Trophoblast cell (in vitro differentiated cells and primary cell): ENCODE data around the gene WSCD1.

Experiments used
- DNase-seq, 2 donors: peaks; one replicate each; pipeline ENCODE4 v3.0.0-alpha.2; 2016
- H2AFZ ChIP-seq: 2 replicates; pipeline ENCODE4 v1.6.1; 2013; ENCODE audit warnings: low read length, moderate library complexity, mild to moderate bottlenecking; ENCODE audit not compliant: insufficient read depth, poor library complexity
- H2AK5ac ChIP-seq: 2 replicates; pipeline ENCODE4 v1.6.1; 2013; ENCODE audit warnings: mild to moderate bottlenecking, low read length
- H2BK120ac ChIP-seq: 2 replicates; pipeline ENCODE4 v1.6.1; 2013; ENCODE audit warnings: low read length, mild to moderate bottlenecking, moderate library complexity; ENCODE audit not compliant: insufficient read depth, poor library complexity
- H2BK12ac ChIP-seq: 2 replicates; pipeline ENCODE4 v1.6.1; 2013; ENCODE audit warnings: mild to moderate bottlenecking, low read length, moderate library complexity
- H2BK5ac ChIP-seq: 2 replicates; pipeline ENCODE4 v1.6.1; 2013; ENCODE audit warnings: low read length, low read depth, moderate library complexity, mild to moderate bottlenecking; ENCODE audit not compliant: poor library complexity
- H3K14ac ChIP-seq: 2 replicates; pipeline ENCODE4 v1.6.1; 2013; ENCODE audit warnings: mild to moderate bottlenecking, low read length
- H3K18ac ChIP-seq: 2 replicates; pipeline ENCODE4 v1.6.1; 2013; ENCODE audit warnings: mild to moderate bottlenecking, low read length
- H3K23ac ChIP-seq: 2 replicates; pipeline ENCODE4 v1.6.1; 2013; ENCODE audit warnings: low read length
- H3K27ac ChIP-seq: 2 replicates; pipeline ENCODE4 v1.5.1; 2013; ENCODE audit warnings: low read depth, mild to moderate bottlenecking, inconsistent platforms, low read length, moderate library complexity
- H3K27me3 ChIP-seq: 2 replicates; pipeline ENCODE4 v1.6.1; 2013; ENCODE audit warnings: inconsistent platforms, mild to moderate bottlenecking, low read length, moderate library complexity; ENCODE audit not compliant: insufficient read depth
- H3K36me3 ChIP-seq, 2 experiments: 1 replicate in 1 of 2; 2 replicates in 1 of 2; pipeline ENCODE4 v1.6.1; 2013; ENCODE audit warnings: low read length in 2 of 2, mild to moderate bottlenecking in 2 of 2, moderate library complexity in 1 of 2; ENCODE audit not compliant: insufficient read depth in 2 of 2, control insufficient read depth in 1 of 2
- H3K4ac ChIP-seq: 2 replicates; pipeline ENCODE4 v1.6.1; 2013; ENCODE audit warnings: low read depth, mild to moderate bottlenecking, low read length, moderate library complexity
- H3K4me1 ChIP-seq, 2 experiments: 1 replicate in 1 of 2; 2 replicates in 1 of 2; pipeline ENCODE4 v1.6.1; 2013; ENCODE audit warnings: low read length in 2 of 2, mild to moderate bottlenecking in 2 of 2, moderate library complexity in 1 of 2; ENCODE audit not compliant: insufficient read depth in 2 of 2, control insufficient read depth in 1 of 2
- H3K4me2 ChIP-seq: 2 replicates; pipeline ENCODE4 v1.6.1; 2013; ENCODE audit warnings: inconsistent platforms, mild to moderate bottlenecking, low read length, moderate library complexity
- H3K4me3 ChIP-seq: 2 replicates; pipeline ENCODE4 v1.5.1; 2013; ENCODE audit warnings: mild to moderate bottlenecking, low read depth, low read length, inconsistent platforms
- H3K79me1 ChIP-seq: one replicate; pipeline ENCODE4 v1.6.1; 2013; ENCODE audit warnings: low read length
- H3K79me2 ChIP-seq: 2 replicates; pipeline ENCODE4 v1.6.1; 2013; ENCODE audit warnings: low read length, mild to moderate bottlenecking; ENCODE audit not compliant: control insufficient read depth, insufficient read depth, poor library complexity
- H3K9ac ChIP-seq: 2 replicates; pipeline ENCODE4 v1.6.1; 2013; ENCODE audit warnings: mild to moderate bottlenecking, low read length
- H3K9me3 ChIP-seq: 2 replicates; pipeline ENCODE4 v1.6.1; 2013; ENCODE audit warnings: low read depth, mild to moderate bottlenecking, control low read depth, inconsistent platforms, low read length; ENCODE audit not compliant: insufficient read depth
- H4K12ac ChIP-seq: 2 replicates; pipeline ENCODE4 v1.6.1; 2013; ENCODE audit warnings: low read depth, mild to moderate bottlenecking, low read length, moderate library complexity
- H4K8ac ChIP-seq: 2 replicates; pipeline ENCODE4 v1.6.1; 2013; ENCODE audit warnings: low read depth, mild to moderate bottlenecking, low read length, moderate library complexity
- H4K91ac ChIP-seq: one replicate; pipeline ENCODE4 v1.6.1; 2013; ENCODE audit warnings: low read depth, mild to moderate bottlenecking, low read length, moderate library complexity
- WGBS: extraction: QIAGEN DNeasy Blood & Tissue Kit; methylation state at CpG from one replicate; pipeline ENCODE4 v1.1.7; 2013; ENCODE audit warnings: missing lambda C conversion rate; ENCODE audit not compliant: insufficient read length, insufficient coverage; ENCODE audit errors: extremely low coverage; 5-methylcytosine and 5-hydroxymethylcytosine counted together

Gene WSCD1

GRCh38 chr17:6078458-6078871 lies 8.3 kb downstream of the WSCD1 start:
- no peak for DNase-seq
- no CpG with 5 or more reads among the region's 9 CpGs for WGBS
- H4K8ac ChIP-seq: no peak overlapping the region
- no peak overlapping the region for H4K12ac ChIP-seq
- no peak overlapping the region for H2BK5ac ChIP-seq
- no peaks in the 10 kb centered on the region for H3K27me3 ChIP-seq
- H3K36me3 ChIP-seq: no peaks in the 10 kb centered on the region
- no peaks in the 10 kb centered on the region for H3K9me3 ChIP-seq
- H3K27ac ChIP-seq: no peak overlapping the region
- H2BK12ac ChIP-seq: no peak overlapping the region
- H3K79me2 ChIP-seq: no peaks in the 10 kb centered on the region
- H3K18ac ChIP-seq: no peak overlapping the region
- H3K9ac ChIP-seq: no peak overlapping the region
- H2AK5ac ChIP-seq: no peak overlapping the region
- H2BK120ac ChIP-seq: no peak overlapping the region
- H2AFZ ChIP-seq: no peak overlapping the region
- H3K23ac ChIP-seq: no peak overlapping the region
- no peak overlapping the region for H3K14ac ChIP-seq
- no peaks in the 10 kb centered on the region for H3K79me1 ChIP-seq
- H3K4me3 ChIP-seq: no peak overlapping the region
- H4K91ac ChIP-seq: no peak overlapping the region
- H3K4me1 ChIP-seq: no peaks in the 10 kb centered on the region
- H3K4ac ChIP-seq: no peak overlapping the region
- H3K4me2 ChIP-seq: no peak overlapping the region

- H3K9me3 ChIP-seq: no peaks in the 10 kb centered on the region
- H2BK5ac ChIP-seq: no peak overlapping the region
- no peak overlapping the region for H3K4me3 ChIP-seq
- H3K79me2 ChIP-seq: no peaks in the 10 kb centered on the region
- H3K14ac ChIP-seq: no peak overlapping the region
- no peak overlapping the region for H4K12ac ChIP-seq
- H3K4ac ChIP-seq: no peak overlapping the region
- no peak for DNase-seq
- no peak overlapping the region for H4K8ac ChIP-seq
- H2BK120ac ChIP-seq: no peak overlapping the region
- H3K79me1 ChIP-seq: no peaks in the 10 kb centered on the region
- H3K23ac ChIP-seq: no peak overlapping the region
- H4K91ac ChIP-seq: no peak overlapping the region
- no peaks in the 10 kb centered on the region for H3K4me1 ChIP-seq
- H2AK5ac ChIP-seq: no peak overlapping the region
- H3K4me2 ChIP-seq: no peak overlapping the region
- H3K36me3 ChIP-seq: no peaks in the 10 kb centered on the region
- no peak overlapping the region for H3K18ac ChIP-seq
- no peak overlapping the region for H2BK12ac ChIP-seq
- H2AFZ ChIP-seq: no peak overlapping the region
- H3K9ac ChIP-seq: no peak overlapping the region
- H3K27me3 ChIP-seq: no peaks in the 10 kb centered on the region
- WGBS: no CpG with 5 or more reads among the region's 13 CpGs
- no peak overlapping the region for H3K27ac ChIP-seq
These were observed 9.1 kb downstream of the WSCD1 start for GRCh38 chr17:6079155-6079888.

DNA sequence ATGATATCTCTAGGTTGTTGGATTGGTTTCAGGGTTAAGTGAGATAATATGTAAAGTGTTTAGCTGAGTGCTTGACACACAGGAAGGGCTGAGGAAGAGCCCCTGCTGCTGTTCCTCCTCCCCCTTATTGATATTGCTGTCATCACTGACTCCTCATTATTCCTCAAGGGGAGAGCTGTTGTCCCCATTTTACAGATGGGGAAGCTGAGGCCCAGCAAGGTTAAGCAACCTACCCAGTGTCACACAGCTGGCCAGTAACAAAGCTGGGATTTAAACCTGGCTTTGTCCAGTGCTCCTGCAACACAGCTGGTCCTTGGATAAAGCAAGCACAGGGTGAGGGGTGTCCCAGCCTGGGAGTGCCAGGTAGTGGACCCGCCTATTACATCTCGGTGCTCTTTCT lies 9.8 kb downstream of the WSCD1 start:
- no peaks in the 10 kb centered on the region for H3K4me1 ChIP-seq
- H2AFZ ChIP-seq: no peak overlapping the region
- H3K9ac ChIP-seq: no peak overlapping the region
- H3K79me1 ChIP-seq: no peaks in the 10 kb centered on the region
- no peaks in the 10 kb centered on the region for H3K27me3 ChIP-seq
- no peak overlapping the region for H4K12ac ChIP-seq
- WGBS: no CpG with 5 or more reads among the region's 2 CpGs
- H3K36me3 ChIP-seq: no peaks in the 10 kb centered on the region
- H3K27ac ChIP-seq: no peak overlapping the region
- H3K4me3 ChIP-seq: no peak overlapping the region
- DNase-seq: no peak
- no peak overlapping the region for H2BK12ac ChIP-seq
- no peak overlapping the region for H3K14ac ChIP-seq
- H3K23ac ChIP-seq: no peak overlapping the region
- no peak overlapping the region for H4K91ac ChIP-seq
- no peak overlapping the region for H2AK5ac ChIP-seq
- no peaks in the 10 kb centered on the region for H3K79me2 ChIP-seq
- H4K8ac ChIP-seq: no peak overlapping the region
- H3K18ac ChIP-seq: no peak overlapping the region
- H3K4ac ChIP-seq: no peak overlapping the region
- no peak overlapping the region for H3K4me2 ChIP-seq
- H2BK5ac ChIP-seq: no peak overlapping the region
- no peaks in the 10 kb centered on the region for H3K9me3 ChIP-seq
- no peak overlapping the region for H2BK120ac ChIP-seq

- Histone ChIP-seq H3K23ac (no peak overlapping the region), H3K4me1 (no peaks in the 10 kb centered on the region), H3K79me1 (no peaks in the 10 kb centered on the region), H3K9me3 (no peaks in the 10 kb centered on the region), H4K91ac (no peak overlapping the region), H4K8ac (no peak overlapping the region), H2AFZ (no peak overlapping the region), H3K79me2 (no peaks in the 10 kb centered on the region), H3K4ac (no peak overlapping the region), H2BK120ac (no peak overlapping the region), H4K12ac (no peak overlapping the region), H3K27ac (no peak overlapping the region), H3K36me3 (no peaks in the 10 kb centered on the region), H3K14ac (no peak overlapping the region), H3K4me2 (no peak overlapping the region), H3K27me3 (no peaks in the 10 kb centered on the region), H3K4me3 (no peak overlapping the region), H3K18ac (no peak overlapping the region), H2BK12ac (no peak overlapping the region), H2AK5ac (no peak overlapping the region), H2BK5ac (no peak overlapping the region), H3K9ac (no peak overlapping the region)
- WGBS: no CpG with 5 or more reads among the region's 35 CpGs
- no peak for DNase-seq
These were observed 10.7 kb downstream of the WSCD1 start for GRCh38 chr17:6080711-6081430.
